Transverse colon (tissue), 4 donors: ENCODE results near the gene PHF21A.

Experiments used
- CTCF ChIP-seq, 5 experiments: fragments of 200-600 bp in 3 of 5; fragments of 450-650 bp in 2 of 5; sonication (generic) in 3 of 5; IDR thresholded peaks; 1 replicate in 2 of 5; 2 replicates in 3 of 5; pipeline ENCODE4 v1.5.1; 2016 to 2017; ENCODE audit warnings: antibody characterized with exemption in 5 of 5, inconsistent platforms in 3 of 5, mild to moderate bottlenecking in 2 of 5, moderate library complexity in 1 of 5
- EP300 ChIP-seq: sonication (generic); formaldehyde crosslinking; IDR thresholded peaks from one replicate; pipeline ENCODE4 v1.6.1; 2017; ENCODE audit warnings: antibody characterized with exemption, low read depth
- POLR2A ChIP-seq: fragments of 450-650 bp; IDR thresholded peaks from one replicate; pipeline ENCODE4 v1.6.1; 2016; ENCODE audit warnings: antibody characterized with exemption, mild to moderate bottlenecking, moderate library complexity
- POLR2AphosphoS5 ChIP-seq, 3 donors: sonication (generic); formaldehyde crosslinking; IDR thresholded peaks; one replicate each; pipeline ENCODE4 v1.6.1; 2016; ENCODE audit warnings: antibody characterized with exemption in 3 of 3

- TF ChIP-seq CTCF (IDR thresholded peaks at IDR 0.05) (no peak), POLR2AphosphoS5 (IDR thresholded peaks at IDR 0.05) (no peak), POLR2A (no peak), EP300 (no peak)
These were observed 20.3 kb upstream of the PHF21A start for GRCh38 chr11:46141597-46141996.
